Tibial artery (tissue), 4 donors: Measurements from ENCODE around the gene TSPAN5.

ENCODE experiments used
- DNase-seq, 2 donors: peaks; one replicate each; pipeline ENCODE4 v3.0.0-alpha.2; 2019
- H3K27ac ChIP-seq, 2 donors: fragments of 200-600 bp; sonication (generic) in 1 of 2; 1 replicate in 1 of 2; 2 replicates in 1 of 2; pipeline ENCODE4 v1.5.1; 2018 to 2019; ENCODE audit warnings: mild to moderate bottlenecking in 1 of 2
- H3K27me3 ChIP-seq, 2 donors: fragments of 200-600 bp; sonication (generic) in 1 of 2; one replicate each; pipeline versions ENCODE4 v1.5.1 to v1.6.0; 2016 to 2019
- H3K36me3 ChIP-seq, 3 donors: fragments of 200-600 bp; sonication (generic) in 2 of 3; one replicate each; pipeline ENCODE4 v1.5.1; 2016 to 2019; ENCODE audit warnings: mild to moderate bottlenecking in 2 of 3
- H3K4me1 ChIP-seq, 4 donors: fragments of 200-600 bp; sonication (generic) in 2 of 4; 1 replicate in 3 of 4; 2 replicates in 1 of 4; pipeline ENCODE4 v1.5.1; 2016 to 2019
- H3K4me3 ChIP-seq, 2 donors: fragments of 200-600 bp; sonication (generic) in 1 of 2; 1 replicate in 1 of 2; 2 replicates in 1 of 2; pipeline ENCODE4 v1.5.1; 2018 to 2019; ENCODE audit warnings: mild to moderate bottlenecking in 2 of 2
- H3K9me3 ChIP-seq, 3 donors: fragments of 200-600 bp; sonication (generic) in 1 of 3; one replicate each; pipeline ENCODE4 v1.5.1; 2016 to 2019
- CTCF ChIP-seq, 2 experiments: fragments of 200-600 bp in 1 of 2; fragments of 450-650 bp in 1 of 2; IDR thresholded peaks; one replicate each; pipeline ENCODE4 v1.5.1; 2017 to 2019; ENCODE audit warnings: antibody characterized with exemption in 2 of 2, mild to moderate bottlenecking in 1 of 2, moderate library complexity in 1 of 2
- intact Hi-C: fragments of 100-400 bp; cut with DNase I; formaldehyde crosslinking; loops from one replicate; pipeline ENCODE4 v1.15.0; 2023; ENCODE audit warnings: low total_unique reads

The TSPAN5 gene

GRCh38 chr4:98686847-98687246 is 28.4 kb upstream of the TSPAN5 start:
- peaks cover 0 to 9% of the 10 kb centered on the region in 2 donors for H3K27me3 ChIP-seq

GRCh38 chr4:98686043-98686707 is 27.8 kb upstream of the TSPAN5 start:
- intact Hi-C loops: no loop called here

More at GRCh38 chr4:98686847-98687246, 28.4 kb upstream of the TSPAN5 start:
- H3K4me3 ChIP-seq: no peak overlapping the region
- no peak for TF ChIP-seq CTCF (IDR thresholded peaks at IDR 0.05)
- intact Hi-C loops: no loop called here
- H3K9me3 ChIP-seq: no peaks in the 10 kb centered on the region
- H3K27ac ChIP-seq: no peak overlapping the region
- no peaks in the 10 kb centered on the region for H3K36me3 ChIP-seq
- DNase-seq: no peak
- H3K4me1 ChIP-seq: no peaks in the 10 kb centered on the region

GRCh38 chr4:98685225-98686042 is 27.0 kb upstream of the TSPAN5 start:
- no peak overlapping the region for H3K27ac ChIP-seq
- TF ChIP-seq CTCF (IDR thresholded peaks at IDR 0.05): no peak
- no peak for DNase-seq
- H3K4me3 ChIP-seq: no peak overlapping the region
- no peaks in the 10 kb centered on the region for H3K9me3 ChIP-seq
- intact Hi-C loops: no loop called here
- H3K4me1 ChIP-seq: no peaks in the 10 kb centered on the region
- no peaks in the 10 kb centered on the region for H3K27me3 ChIP-seq
- no peaks in the 10 kb centered on the region for H3K36me3 ChIP-seq

More at GRCh38 chr4:98686043-98686707, 27.8 kb upstream of the TSPAN5 start:
- H3K9me3 ChIP-seq: no peaks in the 10 kb centered on the region
- H3K27ac ChIP-seq: no peak overlapping the region
- no peaks in the 10 kb centered on the region for H3K4me1 ChIP-seq
- TF ChIP-seq CTCF (IDR thresholded peaks at IDR 0.05): no peak
- H3K27me3 ChIP-seq: peaks cover 0 to 6% of the 10 kb centered on the region in 2 donors
- H3K36me3 ChIP-seq: no peaks in the 10 kb centered on the region
- H3K4me3 ChIP-seq: no peak overlapping the region
- no peak for DNase-seq

- no peak overlapping the region for H3K27ac ChIP-seq
- no peak for DNase-seq
- H3K27me3 ChIP-seq: no peaks in the 10 kb centered on the region
- H3K4me1 ChIP-seq: no peaks in the 10 kb centered on the region
- intact Hi-C loops: no loop called here
- no peaks in the 10 kb centered on the region for H3K9me3 ChIP-seq
- no peaks in the 10 kb centered on the region for H3K36me3 ChIP-seq
- no peak for TF ChIP-seq CTCF (IDR thresholded peaks at IDR 0.05)
- no peak overlapping the region for H3K4me3 ChIP-seq
Observed at GRCh38 chr4:98682719-98683118, 24.3 kb upstream of the TSPAN5 start.

- Histone ChIP-seq H3K27ac (no peak overlapping the region), H3K9me3 (no peaks in the 10 kb centered on the region), H3K36me3 (no peaks in the 10 kb centered on the region), H3K4me3 (no peak overlapping the region), H3K4me1 (no peaks in the 10 kb centered on the region), H3K27me3 (no peaks in the 10 kb centered on the region)
- no peak for DNase-seq
- intact Hi-C loops: no loop called here
- TF ChIP-seq CTCF (IDR thresholded peaks at IDR 0.05): no peak
Observed at GRCh38 chr4:98680806-98681205, 22.4 kb upstream of the TSPAN5 start.
